Left lobe of liver (tissue), 1 donor: ENCODE results near the gene EGFL6. TPM values are rescaled to one million over a fixed set of nuclear protein-coding genes. Genes with fewer than 3 reads are reported as not detected.

ENCODE experiments used
- total RNA-seq: library from RNA; stranded (reverse); gene quantifications from one replicate; pipeline ENCODE4 v1.2.1, GENCODE V29; 2021
- donor health status: DM: no; HTN: yes; CAD: no.

Gene EGFL6
- total RNA-seq, 1 donor from 2014 or later = not detected

Other genes with a start within 250 kb of the EGFL6 start
- gene ATXN3L, start 249.5 kb upstream of the EGFL6 start, total RNA-seq = not detected
- 6.8 TPM for gene TCEANC, start 83.5 kb downstream of the EGFL6 start, total RNA-seq
- 8.5 TPM for gene RAB9A, start 119.5 kb downstream of the EGFL6 start, total RNA-seq
- 5.8 TPM for gene TRAPPC2, start 165.0 kb downstream of the EGFL6 start, total RNA-seq
- gene OFD1, start 165.1 kb downstream of the EGFL6 start, total RNA-seq = 10.1 TPM
- gene GPM6B, start 247.5 kb downstream of the EGFL6 start, total RNA-seq = 0.48 TPM